ENCODE data around the gene RAB1A.
A peak's percentile ranks its signal among the peaks of the same experiment; 100 is the strongest.

RAB1A gene

GRCh38 chr2:65061146-65061909 is 68.6 kb downstream of the RAB1A start:
- DNase-seq (ENCODE audit: low spot score) = no peak

- no peak for DNase-seq (ENCODE audit: low spot score)
Measured at GRCh38 chr2:65059071-65059470, 70.8 kb downstream of the RAB1A start.

- DNase-seq (ENCODE audit: low spot score) = no peak
Measured at GRCh38 chr2:65057391-65058052, 72.4 kb downstream of the RAB1A start.

- peak; percentile 29 for DNase-seq (ENCODE audit: low spot score)
Measured at GRCh38 chr2:65057054-65057375, 72.9 kb downstream of the RAB1A start.

DNA sequence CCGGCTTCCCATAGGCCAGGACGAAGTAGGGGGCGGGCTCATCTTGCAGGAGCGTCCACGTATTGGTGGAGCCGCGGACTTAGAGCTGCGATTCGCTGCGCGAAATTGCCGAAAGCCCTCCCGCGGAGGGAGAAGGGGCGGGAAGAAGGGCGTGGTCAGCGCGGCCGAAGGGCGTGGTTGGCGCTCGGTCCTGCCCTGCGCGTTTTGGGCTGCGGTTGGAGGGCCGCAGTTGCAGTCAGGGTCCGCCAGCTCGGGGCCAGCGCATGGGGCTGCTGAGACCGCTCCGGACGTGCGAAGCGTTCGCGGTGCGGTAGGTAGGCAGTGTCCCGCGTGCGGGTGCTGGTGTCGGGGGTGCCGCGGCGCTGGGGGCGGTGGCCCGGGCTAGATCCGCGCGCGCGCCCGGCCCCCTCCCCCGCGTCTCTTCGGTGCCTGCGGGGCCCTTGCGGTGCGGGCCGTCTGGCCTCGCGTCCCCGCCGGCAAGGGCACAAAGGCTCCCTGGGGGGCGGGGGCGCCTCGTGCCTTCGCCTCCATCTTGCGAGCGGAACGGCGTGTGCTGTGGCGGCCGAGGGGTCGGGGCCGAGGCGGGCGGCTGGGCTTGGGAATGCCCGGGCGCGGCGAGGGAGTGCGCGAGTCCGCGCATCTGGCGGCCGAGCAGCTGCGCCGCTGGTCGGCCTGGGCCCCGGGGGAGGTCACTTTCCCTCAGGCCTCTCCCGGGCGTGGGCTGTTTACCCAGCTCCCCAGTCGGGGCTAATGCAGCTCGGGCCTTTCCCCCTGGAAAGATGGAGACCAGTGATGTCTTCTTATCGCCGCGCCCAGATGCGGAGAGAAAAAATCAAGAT is 73.5 kb downstream of the RAB1A start, which contains the start of gene CEP68:
Gene CEP68 (plus strand): TSS at position 202 of the 839 bp plus-strand sequence. CDS start 13,029 bp downstream, outside the sequence.
- DNase-seq (ENCODE audit: low spot score) = peak; percentile 97

DNA sequence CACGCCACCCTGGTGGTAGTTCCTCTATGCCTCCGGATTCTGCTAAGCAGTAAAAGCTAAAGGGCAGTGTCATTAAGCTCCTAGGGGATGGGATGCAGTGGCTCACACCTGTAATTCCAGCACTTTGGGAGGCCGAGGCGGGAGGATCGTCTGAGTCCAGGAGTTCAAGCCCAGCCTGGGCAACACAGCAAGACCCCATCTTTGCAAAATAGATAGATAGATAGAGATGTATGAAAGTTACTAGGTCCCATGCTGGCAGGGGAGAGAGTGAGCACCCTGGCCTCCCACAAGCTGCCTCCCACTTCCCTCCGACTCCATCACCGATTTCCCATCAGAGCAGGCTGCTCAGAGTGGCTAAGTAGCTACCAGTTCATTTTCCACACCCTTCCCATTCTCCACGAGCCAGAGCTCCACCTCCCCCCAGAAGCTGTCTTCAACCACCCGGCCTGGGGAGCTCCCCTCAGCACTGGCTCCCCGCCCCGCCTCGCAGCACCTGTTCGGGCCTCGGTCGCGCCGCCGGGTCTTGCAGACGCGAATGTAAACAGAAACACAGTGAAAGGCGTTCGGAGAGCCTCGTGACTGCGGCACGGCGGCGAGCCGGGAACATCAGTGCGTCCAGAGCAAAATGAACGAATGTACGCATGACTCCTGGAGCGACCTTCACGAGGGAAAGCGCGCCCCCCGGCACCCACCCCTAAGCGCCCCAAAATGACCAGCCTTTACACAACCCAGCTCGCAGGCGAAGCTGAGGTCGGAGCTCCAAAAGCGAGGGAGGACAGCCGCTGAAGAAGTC is 74.3 kb downstream of the RAB1A start:
- DNase-seq (ENCODE audit: low spot score) = peak; percentile 34

GRCh38 chr2:65054749-65055421 is 75.0 kb downstream of the RAB1A start:
- DNase-seq (ENCODE audit: low spot score) = no peak

DNA sequence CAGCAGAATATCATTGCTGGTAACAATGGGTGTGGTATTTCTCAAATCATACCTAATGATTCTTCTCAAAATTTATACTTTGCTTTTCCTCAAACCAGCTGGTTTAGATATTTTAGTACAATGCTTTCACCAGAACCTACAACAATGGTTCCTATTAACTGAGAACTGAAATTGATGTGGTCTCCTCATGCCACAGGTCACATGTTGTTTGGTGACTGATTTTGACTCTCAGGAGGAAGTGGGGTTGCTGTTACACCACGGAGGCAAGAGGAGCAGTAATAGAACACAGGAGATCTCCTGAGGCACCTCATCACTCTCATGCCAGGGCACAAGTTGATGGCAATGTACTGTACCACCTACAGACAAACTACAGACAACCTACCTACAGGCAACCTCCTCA is 76.7 kb downstream of the RAB1A start:
- no peak for DNase-seq (ENCODE audit: low spot score)

- DNase-seq (ENCODE audit: low spot score) = no peak
Measured at GRCh38 chr2:65050931-65051330, 79.0 kb downstream of the RAB1A start.

DNA sequence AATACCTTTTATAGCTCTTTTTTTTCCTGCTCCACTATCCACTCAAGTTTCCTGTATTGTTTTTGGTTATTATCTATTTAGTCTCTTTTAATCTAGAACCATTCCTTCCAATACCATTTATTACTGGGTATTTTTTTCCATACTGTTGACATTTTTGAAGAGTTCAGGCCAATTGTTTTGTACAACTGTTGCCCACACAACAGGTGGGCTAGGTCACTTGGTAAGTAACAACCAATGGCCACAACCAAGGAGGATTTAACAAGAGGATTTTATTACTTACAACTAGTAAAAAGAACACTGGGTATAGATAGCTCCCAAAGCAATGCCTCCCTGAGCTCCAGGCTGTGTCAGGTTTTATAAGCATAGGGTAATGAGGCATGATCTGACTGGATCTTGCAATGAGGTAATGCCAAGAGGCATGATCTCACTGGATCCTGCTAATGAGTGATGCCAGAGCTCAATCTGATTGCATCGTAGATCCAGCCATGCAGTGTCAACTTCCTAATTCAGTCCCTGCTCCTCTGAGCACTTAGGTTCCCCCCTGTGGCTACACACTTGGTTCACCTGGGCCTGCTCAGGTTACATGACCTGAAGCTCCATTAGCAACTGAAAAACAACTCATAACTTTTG is 80.8 kb downstream of the RAB1A start:
- no peak for DNase-seq (ENCODE audit: low spot score)

DNA sequence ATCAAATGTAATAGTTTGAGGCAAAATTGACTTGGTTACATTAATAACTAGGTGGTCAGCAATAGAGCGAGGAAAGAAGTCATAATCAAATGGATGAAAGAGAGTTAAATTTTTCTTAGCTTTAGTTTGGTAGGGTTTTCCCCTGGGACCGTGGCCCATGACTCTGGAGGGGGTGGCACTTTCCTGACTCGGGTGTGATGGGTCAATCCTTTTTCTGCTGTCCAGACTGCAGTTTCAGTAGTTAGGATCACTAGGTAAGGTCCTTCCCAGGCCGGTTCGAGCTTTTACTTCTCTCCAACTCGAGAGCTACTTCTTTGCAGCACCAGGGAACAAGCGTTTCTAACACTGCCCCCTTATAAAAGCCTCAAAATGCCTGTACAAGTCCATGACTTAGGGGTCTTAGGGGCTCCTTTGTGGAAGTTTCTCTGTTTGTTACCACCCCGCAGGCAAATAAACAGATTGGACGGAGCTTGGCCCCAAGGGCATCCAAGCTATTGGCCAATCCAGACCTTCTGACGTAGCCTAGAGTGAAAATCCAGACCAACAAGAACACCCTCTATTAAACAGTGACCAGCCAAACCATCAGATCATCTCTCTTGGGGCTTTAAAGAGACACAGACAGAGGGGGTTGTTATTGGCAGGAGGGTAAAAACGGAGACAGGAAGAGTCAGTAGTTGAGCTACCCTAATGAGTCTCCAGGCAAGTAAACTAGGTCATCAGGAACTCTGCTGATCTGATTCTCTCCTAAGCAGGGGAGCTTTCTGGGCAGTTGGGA is 83.1 kb downstream of the RAB1A start:
- DNase-seq (ENCODE audit: low spot score) = no peak

DNA sequence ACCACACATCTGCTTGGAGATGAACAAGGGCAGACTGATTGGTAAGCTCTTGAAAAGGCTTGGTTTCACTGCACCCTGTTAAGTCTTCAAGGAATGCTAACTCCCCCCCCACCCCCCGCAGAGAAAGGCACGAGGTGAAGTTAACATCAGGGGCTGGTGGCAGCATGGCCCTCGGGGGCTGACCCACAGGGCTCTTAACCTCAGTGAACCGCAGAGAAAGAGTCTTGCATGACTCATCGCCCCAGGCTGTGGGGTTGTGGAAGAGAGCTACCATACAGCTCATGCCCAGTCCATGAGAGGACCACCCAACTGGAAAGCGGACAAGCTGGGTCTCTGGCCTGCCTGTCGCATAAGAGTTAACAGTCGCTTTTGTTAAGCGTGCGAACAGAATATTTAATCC is 84.3 kb downstream of the RAB1A start:
- DNase-seq (ENCODE audit: low spot score) = no peak

DNA sequence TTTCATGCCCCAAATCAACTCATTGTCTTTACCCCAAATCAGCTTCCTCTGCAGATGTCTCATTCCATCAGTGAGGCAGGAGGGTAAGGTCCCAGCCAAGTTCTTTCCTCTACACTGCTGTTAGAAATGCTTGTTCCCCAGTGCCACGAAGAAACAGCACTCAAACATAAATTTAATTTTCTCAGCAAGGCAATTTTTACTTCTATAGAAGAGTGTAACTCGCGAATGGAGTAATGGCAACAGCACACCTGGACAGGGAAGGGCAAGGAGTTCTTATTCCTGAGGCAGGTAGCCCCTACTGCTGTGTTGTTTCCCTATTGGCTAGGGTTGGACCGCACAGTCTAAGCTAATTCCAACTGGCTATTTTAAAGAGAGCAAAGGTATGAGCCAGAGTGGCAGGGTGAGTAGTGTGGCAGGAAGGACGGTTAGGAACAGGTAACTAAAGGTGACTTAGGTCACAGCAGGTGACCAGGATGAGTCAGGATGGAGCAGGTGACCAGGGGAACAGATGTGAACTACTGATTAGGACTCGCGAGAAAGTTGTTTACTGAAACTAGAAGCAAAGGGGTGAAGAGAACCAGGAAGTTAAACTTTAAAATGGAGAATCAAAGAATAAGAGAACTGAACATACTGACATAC is 85.7 kb downstream of the RAB1A start:
- no peak for DNase-seq (ENCODE audit: low spot score)

DNA sequence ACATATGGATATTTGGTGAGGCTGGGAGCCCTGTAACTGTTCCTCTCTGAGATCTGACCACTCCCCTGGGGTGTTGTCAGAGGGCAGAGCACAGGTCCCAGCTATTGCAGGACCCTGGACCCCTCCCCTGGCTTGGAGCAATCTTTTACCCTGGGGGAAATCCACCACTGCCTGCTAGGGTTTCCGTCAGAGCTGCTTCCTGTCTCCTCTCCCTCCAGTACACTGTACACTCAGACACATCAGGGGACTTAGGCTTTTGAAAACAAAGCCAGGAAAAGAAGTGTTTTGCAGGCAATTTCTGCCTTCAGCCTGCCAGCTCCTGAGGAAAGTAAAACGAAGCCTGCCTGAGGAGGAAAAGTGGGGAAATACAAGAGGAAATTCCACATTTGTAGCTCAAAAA is 86.9 kb downstream of the RAB1A start:
- DNase-seq (ENCODE audit: low spot score) = no peak

GRCh38 chr2:65040400-65041261 is 89.3 kb downstream of the RAB1A start:
- peak; percentile 84 for DNase-seq (ENCODE audit: low spot score)

DNA sequence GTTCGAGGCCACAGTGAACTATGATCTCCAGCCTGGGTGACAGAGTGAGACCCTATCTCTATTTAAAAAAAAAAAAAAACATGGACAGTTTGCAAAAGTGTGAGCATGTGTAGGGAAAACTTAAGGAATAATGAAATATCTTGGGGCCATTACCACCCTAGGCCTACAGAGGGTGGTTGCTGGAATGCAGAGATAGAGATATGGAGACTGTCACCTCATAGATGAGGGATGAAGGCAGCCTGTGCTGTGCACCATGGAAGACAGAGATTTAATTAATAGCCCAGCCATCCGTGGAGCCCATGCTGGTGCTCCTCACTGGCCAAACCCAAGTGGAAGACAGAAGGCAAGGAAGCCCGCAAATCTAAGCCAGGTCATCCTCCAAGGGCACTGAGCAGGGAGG is 90.3 kb downstream of the RAB1A start:
- no peak for DNase-seq (ENCODE audit: low spot score)

DNA sequence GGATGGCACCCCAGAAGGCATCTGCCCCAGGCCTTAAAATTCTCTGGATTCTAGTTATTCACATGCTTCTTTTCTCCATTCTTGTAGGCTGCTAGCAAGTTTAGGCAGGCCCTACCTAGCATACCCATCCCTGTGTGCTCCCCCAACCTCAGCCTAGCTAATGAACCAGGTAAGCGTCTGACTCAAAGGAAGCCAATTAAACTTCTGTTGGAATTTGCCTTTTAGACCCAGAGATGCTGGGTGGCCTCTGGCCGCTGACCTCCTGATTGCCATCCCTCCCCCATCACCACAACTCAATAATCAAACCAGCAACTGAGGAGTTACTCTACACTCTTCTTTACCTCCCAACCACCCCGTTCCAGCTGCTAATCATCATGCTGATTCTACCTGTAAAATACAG is 92.7 kb downstream of the RAB1A start:
- DNase-seq (ENCODE audit: low spot score) = no peak
